Stimulated activated CD8-positive, alpha-beta memory T cell treated with anti-CD3 and anti-CD28 coated beads, Interleukin-2, amount 100 ng/mL, for 1 hour (primary cell): Measurements from ENCODE around the gene ABHD13.

ENCODE experiments used
- DNase-seq, 2 donors: peaks; one replicate each; pipeline ENCODE4 v3.0.0-alpha.2; 2020; ENCODE audit warnings: low read depth in 2 of 2

The ABHD13 gene

DNA sequence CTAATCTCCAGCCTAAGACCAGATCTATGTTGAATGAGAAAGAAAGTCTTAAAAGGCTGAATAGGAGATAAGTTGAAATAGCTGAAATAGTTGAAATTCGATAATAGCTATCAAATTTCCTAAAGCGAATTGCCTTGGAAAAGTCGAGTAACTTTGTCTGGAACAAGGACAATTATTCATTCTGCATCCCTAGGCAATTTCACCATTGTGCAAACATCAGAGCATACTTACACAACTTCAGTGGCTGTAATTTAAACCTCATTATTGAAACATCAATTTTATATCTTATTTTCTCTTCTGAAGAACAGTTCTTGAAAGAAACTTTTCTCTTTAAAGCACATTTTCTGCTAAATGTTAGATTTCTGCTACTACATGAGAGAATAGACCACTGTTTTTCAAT is 64.9 kb downstream of the ABHD13 start:
- no peak for DNase-seq
